WTC11 (cell line): ENCODE results near the gene LILRA1. TPM values are rescaled to one million over a fixed set of nuclear protein-coding genes. Genes with fewer than 3 reads are reported as not detected.

Experiments
- ATAC-seq: fragments of 200-7000 bp; cut with Tn5 transposase; 2 replicates; pipeline ENCODE4 v1.10.0; 2021; ENCODE audit warnings: mild to moderate bottlenecking, moderate library complexity
- CTCF ChIA-PET: fragments of 300-600 bp; sonication (Branson Sonifier 250); formaldehyde crosslinking; loops from one replicate; lab custom pipeline; 2021; ENCODE audit warnings: antibody characterized with exemption; lab: Charles Lee
- POLR2A ChIA-PET: fragments of 350-600 bp; sonication (Branson Sonifier 250); formaldehyde crosslinking; loops from one replicate; lab custom pipeline; 2021; ENCODE audit warnings: antibody characterized with exemption; lab: Charles Lee
- DNase-seq: peaks from one replicate; pipeline ENCODE4 v3.0.0; 2021; ENCODE audit warnings: low spot score
- H3K27ac Mint-ChIP-seq: 2 replicates; pipeline ENCODE4 v1.8.0; 2021; ENCODE audit warnings: mixed read lengths
- H3K27me3 Mint-ChIP-seq: 2 replicates; pipeline ENCODE4 v1.8.0; 2021; ENCODE audit warnings: low read depth, mild to moderate bottlenecking, moderate library complexity, mixed read lengths
- H3K36me3 Mint-ChIP-seq: 2 replicates; pipeline ENCODE4 v1.8.0; 2021; ENCODE audit warnings: mixed read lengths
- H3K4me1 Mint-ChIP-seq: 2 replicates; pipeline ENCODE4 v1.8.0; 2022; ENCODE audit warnings: mixed read lengths
- H3K4me3 Mint-ChIP-seq: 2 replicates; pipeline ENCODE4 v1.8.0; 2021; ENCODE audit warnings: mild to moderate bottlenecking, moderate library complexity, mixed read lengths
- H3K9me3 Mint-ChIP-seq: 2 replicates; pipeline ENCODE4 v1.8.0; 2021; ENCODE audit warnings: mixed read lengths
- CREB1 ChIP-seq: sonication (generic); formaldehyde crosslinking; IDR thresholded peaks from 2 replicates; pipeline ENCODE4 v1.8.0; 2023; ENCODE audit warnings: mild to moderate bottlenecking, missing genetic modification reagents
- CREM ChIP-seq: sonication (generic); formaldehyde crosslinking; IDR thresholded peaks from 2 replicates; pipeline ENCODE4 v1.8.1; 2022; ENCODE audit warnings: mild to moderate bottlenecking, missing genetic modification reagents, moderate library complexity
- ESRRA ChIP-seq: sonication (generic); formaldehyde crosslinking; IDR thresholded peaks from 2 replicates; pipeline ENCODE4 v1.8.1; 2022; ENCODE audit warnings: mild to moderate bottlenecking, missing genetic modification reagents, borderline replicate concordance
- ETV6 ChIP-seq: sonication (generic); formaldehyde crosslinking; IDR thresholded peaks from 2 replicates; pipeline ENCODE4 v1.8.1; 2022; ENCODE audit warnings: mild to moderate bottlenecking, missing genetic modification reagents
- GABPB1 ChIP-seq: sonication (generic); formaldehyde crosslinking; IDR thresholded peaks from 2 replicates; pipeline ENCODE4 v1.8.1; 2023; ENCODE audit warnings: mild to moderate bottlenecking, missing genetic modification reagents
- HMGA2 ChIP-seq: fragments of 250-450 bp; sonication (Bioruptor Pico); IDR thresholded peaks from 2 replicates; pipeline ENCODE4 v1.4.0; 2021; ENCODE audit warnings: mild to moderate bottlenecking, moderate library complexity
- IRF2 ChIP-seq: sonication (generic); formaldehyde crosslinking; IDR thresholded peaks from 2 replicates; pipeline ENCODE4 v1.8.0; 2022; ENCODE audit warnings: low read depth, missing genetic modification reagents, borderline replicate concordance
- KAT7 ChIP-seq: sonication (generic); formaldehyde crosslinking; IDR thresholded peaks from 2 replicates; pipeline ENCODE4 v1.8.1; 2023; ENCODE audit warnings: missing genetic modification reagents, mild to moderate bottlenecking, borderline replicate concordance
- MXD4 ChIP-seq: fragments of 250-450 bp; sonication (Bioruptor Pico); IDR thresholded peaks from 2 replicates; pipeline ENCODE4 v1.8.0; 2021; ENCODE audit warnings: mild to moderate bottlenecking, moderate library complexity, borderline replicate concordance
- RELA ChIP-seq: sonication (generic); formaldehyde crosslinking; IDR thresholded peaks from 2 replicates; pipeline ENCODE4 v1.8.1; 2022; ENCODE audit warnings: missing genetic modification reagents, mild to moderate bottlenecking, borderline replicate concordance
- TEAD1 ChIP-seq: sonication (generic); formaldehyde crosslinking; IDR thresholded peaks from 2 replicates; pipeline ENCODE4 v1.8.0; 2022; ENCODE audit warnings: mild to moderate bottlenecking, missing genetic modification reagents
- ZNF232 ChIP-seq: sonication (generic); formaldehyde crosslinking; IDR thresholded peaks from 2 replicates; pipeline ENCODE4 v1.8.0; 2022; ENCODE audit warnings: mild to moderate bottlenecking, missing genetic modification reagents
- ZNF263 ChIP-seq: sonication (generic); formaldehyde crosslinking; IDR thresholded peaks from 2 replicates; pipeline ENCODE4 v1.8.1; 2022; ENCODE audit warnings: low read depth, mild to moderate bottlenecking, moderate library complexity, missing genetic modification reagents
- total RNA-seq: library from RNA; stranded (reverse); gene quantifications from 3 replicates; pipeline ENCODE4 v1.2.3, GENCODE V29; 2021
- TF ChIP-seq, protein P1 (sequence below): sonication (generic); formaldehyde crosslinking; IDR thresholded peaks from 2 replicates; pipeline ENCODE4 v1.8.0; 2022; ENCODE audit warnings: missing genetic modification reagents
- TF ChIP-seq, protein P2 (sequence below): sonication (generic); formaldehyde crosslinking; IDR thresholded peaks from 2 replicates; pipeline ENCODE4 v1.8.1; 2023; ENCODE audit warnings: mild to moderate bottlenecking, missing genetic modification reagents
- TF ChIP-seq, protein P3 (sequence below): sonication (generic); formaldehyde crosslinking; IDR thresholded peaks from 2 replicates; pipeline ENCODE4 v1.8.0; 2022; ENCODE audit warnings: mild to moderate bottlenecking, missing genetic modification reagents

The LILRA1 gene
- total RNA-seq, 1 experiment from 2014 or later = not detected

DNA sequence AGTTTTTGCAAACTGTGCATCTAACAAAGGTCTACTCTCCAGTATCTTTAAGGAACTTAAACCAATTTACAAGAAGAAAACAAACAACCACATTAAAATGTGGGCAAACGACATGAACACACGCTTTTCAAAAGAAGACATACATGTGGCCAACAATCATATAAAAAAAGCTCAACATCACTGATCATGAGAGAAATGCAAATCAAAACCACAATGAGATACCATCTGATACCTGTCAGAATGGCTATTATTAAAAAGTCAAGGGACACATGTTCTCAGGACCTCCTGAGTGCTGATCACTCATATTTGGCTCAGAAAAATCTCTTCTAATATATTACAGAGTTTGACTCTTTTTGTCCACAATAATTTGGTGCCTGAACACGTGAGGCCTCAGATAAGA is 22.6 kb downstream of the LILRA1 start:
- ATAC-seq (no peak), DNase-seq (no peak)
- Mint-ChIP-seq H3K9me3 (peaks cover 79% of the 10 kb centered on the region), H3K4me1 (no peaks in the 10 kb centered on the region)
- CTCF ChIA-PET = no interaction called here
- POLR2A ChIA-PET = no interaction called here
- TF ChIP-seq, protein P1, sequence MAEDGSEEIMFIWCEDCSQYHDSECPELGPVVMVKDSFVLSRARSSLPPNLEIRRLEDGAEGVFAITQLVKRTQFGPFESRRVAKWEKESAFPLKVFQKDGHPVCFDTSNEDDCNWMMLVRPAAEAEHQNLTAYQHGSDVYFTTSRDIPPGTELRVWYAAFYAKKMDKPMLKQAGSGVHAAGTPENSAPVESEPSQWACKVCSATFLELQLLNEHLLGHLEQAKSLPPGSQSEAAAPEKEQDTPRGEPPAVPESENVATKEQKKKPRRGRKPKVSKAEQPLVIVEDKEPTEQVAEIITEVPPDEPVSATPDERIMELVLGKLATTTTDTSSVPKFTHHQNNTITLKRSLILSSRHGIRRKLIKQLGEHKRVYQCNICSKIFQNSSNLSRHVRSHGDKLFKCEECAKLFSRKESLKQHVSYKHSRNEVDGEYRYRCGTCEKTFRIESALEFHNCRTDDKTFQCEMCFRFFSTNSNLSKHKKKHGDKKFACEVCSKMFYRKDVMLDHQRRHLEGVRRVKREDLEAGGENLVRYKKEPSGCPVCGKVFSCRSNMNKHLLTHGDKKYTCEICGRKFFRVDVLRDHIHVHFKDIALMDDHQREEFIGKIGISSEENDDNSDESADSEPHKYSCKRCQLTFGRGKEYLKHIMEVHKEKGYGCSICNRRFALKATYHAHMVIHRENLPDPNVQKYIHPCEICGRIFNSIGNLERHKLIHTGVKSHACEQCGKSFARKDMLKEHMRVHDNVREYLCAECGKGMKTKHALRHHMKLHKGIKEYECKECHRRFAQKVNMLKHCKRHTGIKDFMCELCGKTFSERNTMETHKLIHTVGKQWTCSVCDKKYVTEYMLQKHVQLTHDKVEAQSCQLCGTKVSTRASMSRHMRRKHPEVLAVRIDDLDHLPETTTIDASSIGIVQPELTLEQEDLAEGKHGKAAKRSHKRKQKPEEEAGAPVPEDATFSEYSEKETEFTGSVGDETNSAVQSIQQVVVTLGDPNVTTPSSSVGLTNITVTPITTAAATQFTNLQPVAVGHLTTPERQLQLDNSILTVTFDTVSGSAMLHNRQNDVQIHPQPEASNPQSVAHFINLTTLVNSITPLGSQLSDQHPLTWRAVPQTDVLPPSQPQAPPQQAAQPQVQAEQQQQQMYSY = no peak
- TF ChIP-seq ETV6 (CRISPR knock-in tag) = no peak
- TF ChIP-seq, all 79 proteins: peak for 0
- peaks cover 13% of the 10 kb centered on the region for H3K27me3 Mint-ChIP-seq
- no peak overlapping the region for H3K4me3 Mint-ChIP-seq
- H3K27ac Mint-ChIP-seq = no peak overlapping the region
- H3K36me3 Mint-ChIP-seq = peaks cover 51% of the 10 kb centered on the region

DNA sequence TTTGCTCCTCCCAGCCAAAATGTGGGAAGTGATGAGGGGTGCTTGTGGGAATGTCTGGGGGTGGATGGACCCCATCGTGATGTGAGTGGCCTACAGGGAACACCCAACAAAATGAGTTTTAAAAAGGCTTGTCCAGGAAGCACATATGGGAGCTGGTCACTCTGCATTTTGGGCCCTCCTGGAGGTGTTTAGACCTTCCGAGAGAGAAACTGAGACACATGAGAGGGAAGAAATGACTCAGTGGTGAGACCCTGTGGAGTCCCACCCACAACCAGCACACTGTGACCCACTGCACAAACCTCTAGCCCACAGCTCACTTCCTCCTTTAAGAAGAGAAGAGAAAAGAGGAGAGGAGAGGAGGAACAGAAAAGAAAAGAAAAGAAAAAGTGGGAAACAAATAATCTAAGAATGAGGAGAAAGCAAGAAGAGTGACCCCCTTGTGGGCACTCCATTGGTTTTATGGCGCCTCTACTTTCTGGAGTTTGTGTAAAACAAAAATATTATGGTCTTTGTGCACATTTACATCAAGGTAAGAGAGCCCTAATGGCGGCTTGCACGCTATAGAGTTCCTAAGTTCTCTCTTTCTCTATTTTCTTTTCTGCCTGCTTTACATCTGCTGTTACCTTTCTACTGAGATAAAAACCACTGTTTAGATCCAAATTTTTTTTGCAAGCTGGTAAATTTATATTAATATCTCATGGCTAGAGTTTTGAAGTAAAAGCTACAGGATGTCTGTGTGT is 23.6 kb downstream of the LILRA1 start:
- CTCF ChIA-PET = no interaction called here
- ATAC-seq = no peak
- H3K4me3 Mint-ChIP-seq = no peak overlapping the region

DNA sequence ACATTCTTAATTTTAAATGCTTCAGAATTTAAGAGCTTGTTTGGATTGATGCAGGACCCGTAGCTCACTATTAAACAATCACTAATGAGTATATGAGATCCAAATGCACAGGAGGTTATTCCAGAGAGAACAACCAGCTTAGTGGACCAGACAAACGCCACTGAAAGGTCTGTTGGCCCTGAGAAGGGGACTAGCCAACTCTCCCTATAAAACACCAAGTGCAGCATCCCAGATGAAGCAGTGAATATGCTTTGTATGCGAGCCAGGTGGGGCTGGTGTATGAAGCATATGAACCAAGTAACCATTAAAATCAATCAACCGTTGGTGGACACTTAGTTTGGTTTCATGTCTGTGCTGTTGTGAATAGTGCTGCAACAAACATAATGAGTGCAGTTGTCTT is 27.0 kb downstream of the LILRA1 start:
- Mint-ChIP-seq H3K4me3 (no peak overlapping the region), H3K27ac (no peak overlapping the region), H3K27me3 (peaks cover 15% of the 10 kb centered on the region; the same call in 1 of the 2 replicates), H3K36me3 (peaks cover 49% of the 10 kb centered on the region), H3K9me3 (peaks cover 67% of the 10 kb centered on the region), H3K4me1 (no peaks in the 10 kb centered on the region)
- no peak for DNase-seq
- ChIA-PET CTCF (no interaction called here), POLR2A (no interaction called here)
- ATAC-seq = no peak
- TF ChIP-seq CREB1 (no peak), IRF2 (CRISPR knock-in tag) (no peak), ZNF263 (no peak), ZNF232 (CRISPR knock-in tag) (no peak), ESRRA (CRISPR knock-in tag) (no peak), KAT7 (CRISPR knock-in tag) (no peak), TEAD1 (CRISPR knock-in tag) (no peak), HMGA2 (CRISPR knock-in tag) (no peak)
- TF ChIP-seq, protein P2, sequence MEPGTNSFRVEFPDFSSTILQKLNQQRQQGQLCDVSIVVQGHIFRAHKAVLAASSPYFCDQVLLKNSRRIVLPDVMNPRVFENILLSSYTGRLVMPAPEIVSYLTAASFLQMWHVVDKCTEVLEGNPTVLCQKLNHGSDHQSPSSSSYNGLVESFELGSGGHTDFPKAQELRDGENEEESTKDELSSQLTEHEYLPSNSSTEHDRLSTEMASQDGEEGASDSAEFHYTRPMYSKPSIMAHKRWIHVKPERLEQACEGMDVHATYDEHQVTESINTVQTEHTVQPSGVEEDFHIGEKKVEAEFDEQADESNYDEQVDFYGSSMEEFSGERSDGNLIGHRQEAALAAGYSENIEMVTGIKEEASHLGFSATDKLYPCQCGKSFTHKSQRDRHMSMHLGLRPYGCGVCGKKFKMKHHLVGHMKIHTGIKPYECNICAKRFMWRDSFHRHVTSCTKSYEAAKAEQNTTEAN (CRISPR knock-in tag) = no peak
- TF ChIP-seq, protein P3, sequence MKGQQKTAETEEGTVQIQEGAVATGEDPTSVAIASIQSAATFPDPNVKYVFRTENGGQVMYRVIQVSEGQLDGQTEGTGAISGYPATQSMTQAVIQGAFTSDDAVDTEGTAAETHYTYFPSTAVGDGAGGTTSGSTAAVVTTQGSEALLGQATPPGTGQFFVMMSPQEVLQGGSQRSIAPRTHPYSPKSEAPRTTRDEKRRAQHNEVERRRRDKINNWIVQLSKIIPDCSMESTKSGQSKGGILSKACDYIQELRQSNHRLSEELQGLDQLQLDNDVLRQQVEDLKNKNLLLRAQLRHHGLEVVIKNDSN (CRISPR knock-in tag) = no peak

More for the DNA sequence above, 23.6 kb downstream of the LILRA1 start:
- TF ChIP-seq ZNF232 (CRISPR knock-in tag) (no peak), GABPB1 (CRISPR knock-in tag) (no peak), MXD4 (CRISPR knock-in tag) (no peak), CREM (CRISPR knock-in tag) (no peak), RELA (no peak)
- H3K27me3 Mint-ChIP-seq = peaks cover 13% of the 10 kb centered on the region
- no peaks in the 10 kb centered on the region for H3K4me1 Mint-ChIP-seq
- no peak overlapping the region for H3K27ac Mint-ChIP-seq
- POLR2A ChIA-PET = no interaction called here
- H3K9me3 Mint-ChIP-seq = peaks cover 79% of the 10 kb centered on the region
- peaks cover 58% of the 10 kb centered on the region for H3K36me3 Mint-ChIP-seq
- no peak for DNase-seq
